HG03060 (cell line): ENCODE results near the gene NOS1AP.
"Not testable (repeated sequence)": the region's sequence is repeated elsewhere in the genome, so short reads cannot be mapped to it uniquely, and the experiment has no call there.

Experiments used
- ATAC-seq: cut with Tn5 transposase; IDR thresholded peaks from one replicate; pipeline ENCODE4 v1.9.1; 2021; ENCODE audit warnings: low read depth, moderate number of reproducible peaks; ENCODE audit not compliant: unreplicated experiment

Gene NOS1AP

DNA sequence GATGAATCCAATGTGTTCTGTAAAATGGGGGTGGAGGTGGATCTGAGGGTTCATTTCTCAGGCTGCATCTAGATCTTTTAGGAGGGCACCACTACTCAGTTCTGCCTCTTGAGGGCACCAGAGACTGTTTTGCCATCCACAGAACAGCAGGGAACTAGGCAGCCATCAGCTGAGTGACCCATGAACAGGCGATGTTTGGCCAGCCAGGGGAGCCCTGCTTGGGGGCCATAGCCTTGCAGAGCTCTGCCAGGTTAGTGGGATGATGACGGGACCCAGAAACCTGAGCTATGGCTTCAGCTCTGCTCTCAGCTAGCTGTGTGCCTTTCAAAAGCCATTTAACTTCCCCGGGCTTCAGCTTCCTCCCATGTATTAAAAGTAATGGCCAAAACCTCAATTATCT lies 13.4 kb upstream of the NOS1AP start:
- ATAC-seq = no peak

DNA sequence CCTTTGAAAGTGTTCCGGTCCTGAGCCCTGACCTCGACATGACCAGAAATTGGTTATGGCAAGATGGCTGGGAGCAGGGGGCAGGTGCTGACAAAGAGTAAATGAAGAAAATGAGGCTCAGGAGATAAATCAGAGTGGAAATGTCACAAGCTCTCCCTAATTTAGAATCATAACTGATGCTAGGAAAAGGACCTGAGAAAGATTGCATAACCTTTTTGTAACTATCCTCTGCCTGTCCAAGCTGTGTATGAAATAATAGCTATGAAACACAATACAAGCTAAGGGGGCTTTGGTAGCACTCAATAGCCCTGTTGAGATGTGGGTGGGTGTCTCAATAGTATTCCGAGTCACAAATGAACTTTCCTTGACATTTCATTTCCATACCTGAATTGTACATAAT lies 12.9 kb upstream of the NOS1AP start:
- no peak for ATAC-seq

DNA sequence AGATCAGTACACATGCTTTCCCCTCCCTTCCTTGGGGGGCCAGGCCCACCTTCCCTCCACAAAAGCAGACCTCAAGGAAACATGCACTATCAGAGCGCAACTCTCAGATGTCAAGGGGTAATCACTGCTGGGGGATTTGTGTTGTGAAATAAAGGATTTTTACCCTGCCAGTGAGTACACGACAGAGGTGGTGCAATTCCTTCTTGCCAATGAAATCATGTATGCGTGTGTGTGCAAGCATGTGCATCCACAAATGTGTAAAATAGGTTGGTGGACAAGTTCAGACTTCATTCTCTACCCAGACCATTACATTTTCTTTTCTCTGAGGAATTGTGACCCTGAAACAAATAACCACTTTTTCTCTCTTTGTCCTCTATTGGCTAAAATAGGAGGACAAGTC lies 9.8 kb upstream of the NOS1AP start:
- no peak for ATAC-seq

GRCh38 chr1:162060314-162060713 lies 9.2 kb upstream of the NOS1AP start:
- no peak for ATAC-seq

DNA sequence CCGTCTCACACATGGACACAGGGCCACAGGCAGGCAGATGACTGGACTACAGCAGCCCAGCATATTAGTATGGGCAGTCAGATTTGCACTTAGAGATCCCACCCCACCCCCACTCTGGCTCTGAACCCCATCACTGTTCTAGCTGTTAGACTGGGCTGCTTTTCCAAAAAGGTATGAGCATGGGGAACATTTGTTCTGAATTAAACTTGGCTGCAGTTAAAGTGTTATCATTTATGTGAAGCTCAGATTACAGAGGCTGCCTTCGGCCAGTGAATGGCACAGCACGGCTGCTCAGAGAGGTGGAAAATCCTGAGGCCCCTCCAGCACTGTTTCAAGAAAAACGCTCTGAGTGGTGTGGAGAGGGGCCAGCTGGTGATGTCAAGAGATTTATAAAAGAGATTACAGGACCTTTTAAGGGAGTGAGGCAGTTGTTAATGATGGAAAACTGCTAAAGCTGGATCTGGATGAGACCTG lies 6.9 kb upstream of the NOS1AP start:
- no peak for ATAC-seq

- no peak for ATAC-seq
Observed at GRCh38 chr1:162065016-162065415, 4.5 kb upstream of the NOS1AP start.

DNA sequence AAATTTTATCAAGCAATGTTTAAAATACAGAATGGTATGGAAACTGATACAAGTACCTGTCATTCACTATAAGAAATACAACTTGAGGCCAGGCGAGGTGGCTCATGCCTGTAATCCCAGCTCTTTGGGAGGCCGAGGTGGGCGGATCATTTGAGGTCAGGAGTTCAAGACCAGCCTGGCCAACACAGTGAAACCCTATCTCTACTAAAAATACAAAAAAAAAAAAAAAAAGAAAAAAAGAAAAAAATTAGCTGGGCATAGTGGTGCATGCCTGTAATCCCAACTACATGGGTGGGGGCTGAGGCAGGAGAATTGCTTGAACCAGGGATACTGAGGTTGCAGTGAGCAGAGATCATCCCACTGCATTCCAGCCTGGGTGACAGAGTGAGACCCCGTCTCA lies 2.7 kb upstream of the NOS1AP start:
- not testable (repeated sequence) for ATAC-seq

DNA sequence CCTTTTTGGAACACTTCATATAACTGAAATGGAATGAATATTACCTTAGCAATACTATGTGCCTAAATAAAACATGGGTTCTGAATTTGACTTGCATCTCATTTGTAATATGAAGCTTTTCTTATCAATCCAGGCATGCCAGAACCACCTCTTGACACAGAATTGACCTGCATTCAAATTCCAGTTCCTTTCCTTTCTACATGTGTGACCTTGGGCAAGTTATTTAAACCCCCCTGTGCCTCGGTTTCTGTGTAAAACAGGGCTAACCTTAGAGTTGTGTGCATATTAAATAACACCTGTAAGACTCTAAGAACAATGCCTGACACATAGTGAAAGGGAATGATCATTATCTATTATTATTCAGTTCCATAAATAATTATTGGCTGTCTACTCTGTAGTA lies 2.0 kb upstream of the NOS1AP start:
- ATAC-seq = no peak

DNA sequence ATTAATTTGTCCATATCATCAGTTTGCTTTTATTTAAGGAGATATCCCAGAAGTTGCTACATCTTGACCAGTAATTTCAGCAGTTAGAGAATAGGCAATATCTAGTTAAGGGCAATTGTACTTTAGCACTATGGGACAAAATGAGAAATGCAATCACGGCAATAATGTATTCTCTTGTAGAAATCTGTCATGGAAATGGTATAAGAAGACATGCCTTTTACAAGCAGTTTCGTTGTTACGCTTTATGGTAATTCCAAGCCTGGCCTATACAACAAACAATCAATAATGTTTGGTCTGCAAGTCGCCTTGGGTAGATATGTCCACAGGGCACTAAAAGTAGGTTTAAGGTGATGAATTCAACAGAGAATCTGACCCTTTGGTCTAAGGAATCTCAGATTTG lies 1.2 kb upstream of the NOS1AP start:
- no peak for ATAC-seq

DNA sequence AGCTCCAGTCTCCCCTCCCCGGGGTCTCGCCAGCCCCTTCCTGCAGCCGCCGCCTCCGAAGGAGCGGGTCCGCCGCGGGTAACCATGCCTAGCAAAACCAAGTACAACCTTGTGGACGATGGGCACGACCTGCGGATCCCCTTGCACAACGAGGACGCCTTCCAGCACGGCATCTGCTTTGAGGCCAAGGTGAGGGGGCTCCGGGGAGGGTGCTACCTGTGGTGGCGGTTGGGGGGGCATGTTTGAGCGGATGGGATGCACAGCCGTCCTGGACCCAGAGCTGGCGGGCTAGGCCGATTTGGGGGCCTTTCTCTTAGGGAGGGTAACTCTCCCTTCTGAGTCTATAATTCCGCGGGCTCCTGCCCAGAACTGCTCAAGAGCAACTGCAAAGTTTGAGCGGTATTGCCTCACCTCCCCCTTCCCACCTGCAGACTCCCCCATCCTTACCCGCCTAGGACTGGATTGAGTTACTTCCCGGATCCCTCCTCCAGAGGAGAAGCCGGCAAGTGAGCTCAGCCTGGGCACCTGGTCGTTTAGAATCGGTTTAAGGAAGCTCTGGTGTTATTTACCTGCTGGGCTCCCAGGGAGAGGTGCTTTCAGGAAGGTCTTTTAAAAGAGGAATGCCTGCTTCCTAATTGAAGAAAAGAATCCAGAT lies 730 bp downstream of the NOS1AP start:
- no peak for ATAC-seq

DNA sequence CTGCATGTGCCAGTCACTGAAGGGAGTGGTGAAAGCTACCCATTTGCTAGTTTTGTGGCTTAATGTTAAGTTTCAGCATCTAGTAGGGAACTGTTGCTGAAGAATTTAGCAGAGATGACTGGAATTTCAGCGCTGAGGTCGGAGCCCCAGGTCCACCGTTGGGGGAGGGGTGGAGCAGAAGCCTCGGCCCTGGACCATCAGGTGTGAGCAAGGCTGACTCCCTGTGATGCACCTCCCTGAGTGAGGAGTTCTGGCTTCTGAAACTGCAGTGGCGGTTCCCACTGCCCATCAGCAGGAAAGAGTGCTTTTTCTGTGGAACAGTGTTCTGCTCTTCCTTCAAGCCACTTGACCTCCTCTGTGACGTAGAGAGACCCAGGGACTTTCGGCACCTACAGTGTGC lies 1.3 kb downstream of the NOS1AP start:
- no peak for ATAC-seq

- no peak for ATAC-seq
Observed at GRCh38 chr1:162072740-162073139, 3.2 kb downstream of the NOS1AP start.

DNA sequence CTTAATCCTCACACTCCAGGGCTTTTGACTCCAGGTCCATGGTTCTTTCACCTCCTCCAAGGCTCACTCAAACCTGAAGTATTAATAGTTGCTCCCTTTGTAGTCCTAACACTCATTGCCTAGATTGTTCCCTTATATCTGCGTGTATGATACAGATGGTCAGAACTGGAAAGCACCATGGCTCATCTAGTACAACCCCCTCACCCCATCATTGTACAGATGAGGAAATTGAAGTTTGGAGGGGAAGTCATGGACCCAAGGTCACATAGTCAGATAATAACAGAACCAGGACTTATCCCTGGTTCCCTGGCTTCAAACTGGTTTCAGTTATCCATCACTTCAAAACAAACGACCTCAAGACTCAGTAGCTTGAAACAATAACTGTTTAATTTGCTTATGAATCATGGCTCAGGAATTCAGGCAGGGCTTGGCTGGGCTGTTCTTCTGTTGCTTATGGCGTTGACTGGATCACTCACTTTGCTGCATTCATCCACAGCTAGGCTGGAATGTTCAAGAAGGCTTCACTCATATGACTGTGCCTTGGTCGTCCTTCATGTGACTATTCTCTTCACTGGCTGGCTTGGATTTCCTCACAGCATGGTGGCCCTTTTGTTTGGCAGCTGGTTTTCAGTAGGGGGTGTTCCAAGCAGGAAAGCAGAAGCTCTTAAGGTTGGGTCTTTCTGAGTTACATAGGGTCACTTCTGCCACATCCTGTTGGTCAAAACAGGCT lies 5.0 kb downstream of the NOS1AP start:
- ATAC-seq = no peak

- no peak for ATAC-seq
Observed at GRCh38 chr1:162075862-162076261, 6.4 kb downstream of the NOS1AP start.

DNA sequence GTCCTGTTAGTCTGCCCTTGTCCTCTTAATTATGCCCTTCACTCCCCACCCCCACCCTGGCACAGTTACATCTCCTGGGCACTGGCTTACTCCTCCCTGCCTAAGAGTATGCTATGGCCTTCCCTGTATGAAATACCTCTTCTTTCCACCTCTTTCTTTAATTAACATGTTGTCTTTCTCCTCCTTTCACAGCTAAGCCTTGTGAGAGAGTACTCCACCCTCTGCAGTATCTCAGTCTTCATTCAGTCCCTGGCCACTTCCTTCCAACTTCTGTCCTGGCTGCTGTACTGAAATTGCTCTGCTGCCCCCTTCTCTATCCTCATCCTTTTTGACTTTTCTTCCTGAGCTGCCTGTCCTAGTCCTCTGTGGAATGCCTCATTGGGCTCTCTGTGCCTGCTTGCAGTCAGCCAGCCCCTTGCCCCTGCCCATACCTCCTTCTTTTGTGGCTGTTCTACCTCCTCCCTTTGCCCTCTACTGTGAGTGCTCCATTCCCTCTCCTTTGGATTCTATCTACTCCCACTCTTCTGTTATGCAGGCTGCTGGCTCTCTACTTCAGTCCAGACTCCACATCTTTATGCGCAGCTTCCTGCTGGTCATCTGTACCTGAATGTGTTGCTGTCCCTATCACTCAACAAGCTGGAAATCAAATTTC lies 8.3 kb downstream of the NOS1AP start:
- no peak for ATAC-seq

- ATAC-seq = no peak
Observed at GRCh38 chr1:162079030-162079429, 9.5 kb downstream of the NOS1AP start.

DNA sequence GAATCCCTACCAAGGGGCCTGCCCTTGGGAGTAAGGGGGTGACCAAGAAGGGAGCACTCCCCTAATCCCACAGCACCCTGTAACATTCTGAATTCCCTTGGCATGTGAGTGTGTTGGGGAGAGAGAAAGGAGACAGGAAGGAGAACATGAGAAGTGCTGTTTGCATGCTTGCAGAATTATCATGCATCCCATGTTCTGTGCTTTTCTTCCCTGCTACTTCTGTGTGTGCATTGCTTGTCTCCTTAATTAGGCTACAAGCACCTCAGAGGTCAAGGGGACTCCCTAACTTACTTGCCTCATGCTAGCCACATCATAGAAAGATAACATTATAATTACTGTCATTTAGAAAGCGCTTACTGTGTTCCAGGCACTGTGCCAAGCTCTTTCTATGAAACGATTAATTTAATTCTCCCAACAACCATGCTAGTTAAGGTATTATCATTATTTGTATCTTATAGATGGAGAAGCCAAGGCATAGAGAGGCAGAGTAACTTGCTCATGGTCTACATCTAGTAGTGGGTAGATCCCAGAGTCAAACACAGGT lies 11.1 kb downstream of the NOS1AP start:
- no peak for ATAC-seq

DNA sequence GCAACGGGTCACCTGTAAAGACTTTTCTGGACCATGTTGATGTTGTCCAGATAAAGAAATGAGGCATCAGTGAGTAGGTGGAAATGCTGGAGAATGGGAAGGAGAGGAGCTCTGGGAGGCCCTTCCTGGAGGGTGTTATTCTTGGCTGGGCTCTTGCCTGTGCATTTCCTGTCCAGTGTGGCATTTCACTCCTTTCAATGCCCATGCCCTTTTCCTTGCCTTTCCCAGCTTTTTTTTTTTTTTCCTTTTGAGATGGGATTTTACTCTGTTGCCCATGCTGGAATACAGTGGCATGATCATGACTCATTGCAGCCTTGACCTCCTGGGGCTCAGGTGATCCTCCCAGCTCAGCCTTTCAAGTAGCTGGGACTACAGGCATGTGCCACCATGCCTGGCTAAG lies 11.8 kb downstream of the NOS1AP start:
- no peak for ATAC-seq

GRCh38 chr1:162082080-162082479 lies 12.6 kb downstream of the NOS1AP start:
- not testable (repeated sequence) for ATAC-seq

GRCh38 chr1:162083273-162083672 lies 13.8 kb downstream of the NOS1AP start:
- ATAC-seq = no peak

GRCh38 chr1:162085991-162086390 lies 16.5 kb downstream of the NOS1AP start:
- no peak for ATAC-seq
